WI38 (cell line): Measurements from ENCODE around the gene GAGE10.

Experiments
- H3K4me3 ChIP-seq: 2 replicates; pipeline ENCODE4 v1.5.1; 2011; ENCODE audit warnings: low read depth, mild to moderate bottlenecking, control low read depth, low read length
- TF ChIP-seq, protein P1 (sequence below): IDR thresholded peaks from 2 replicates; pipeline ENCODE4 v1.5.1; 2012; ENCODE audit warnings: low read depth, mild to moderate bottlenecking, control low read depth, low read length

Gene GAGE10

GRCh38 chrX:49276671-49277534, 26.5 kb upstream of the GAGE10 start:
- TF ChIP-seq, protein P1, sequence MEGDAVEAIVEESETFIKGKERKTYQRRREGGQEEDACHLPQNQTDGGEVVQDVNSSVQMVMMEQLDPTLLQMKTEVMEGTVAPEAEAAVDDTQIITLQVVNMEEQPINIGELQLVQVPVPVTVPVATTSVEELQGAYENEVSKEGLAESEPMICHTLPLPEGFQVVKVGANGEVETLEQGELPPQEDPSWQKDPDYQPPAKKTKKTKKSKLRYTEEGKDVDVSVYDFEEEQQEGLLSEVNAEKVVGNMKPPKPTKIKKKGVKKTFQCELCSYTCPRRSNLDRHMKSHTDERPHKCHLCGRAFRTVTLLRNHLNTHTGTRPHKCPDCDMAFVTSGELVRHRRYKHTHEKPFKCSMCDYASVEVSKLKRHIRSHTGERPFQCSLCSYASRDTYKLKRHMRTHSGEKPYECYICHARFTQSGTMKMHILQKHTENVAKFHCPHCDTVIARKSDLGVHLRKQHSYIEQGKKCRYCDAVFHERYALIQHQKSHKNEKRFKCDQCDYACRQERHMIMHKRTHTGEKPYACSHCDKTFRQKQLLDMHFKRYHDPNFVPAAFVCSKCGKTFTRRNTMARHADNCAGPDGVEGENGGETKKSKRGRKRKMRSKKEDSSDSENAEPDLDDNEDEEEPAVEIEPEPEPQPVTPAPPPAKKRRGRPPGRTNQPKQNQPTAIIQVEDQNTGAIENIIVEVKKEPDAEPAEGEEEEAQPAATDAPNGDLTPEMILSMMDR: no peak

GRCh38 chrX:49277535-49277830, 26.0 kb upstream of the GAGE10 start:
- TF ChIP-seq, protein P1: no peak
- H3K4me3 ChIP-seq: no peak overlapping the region

More at GRCh38 chrX:49276671-49277534, 26.5 kb upstream of the GAGE10 start:
- no peak overlapping the region for H3K4me3 ChIP-seq

- TF ChIP-seq, protein P1: no peak
- H3K4me3 ChIP-seq: no peak overlapping the region
Measured at GRCh38 chrX:49278081-49278480, 25.4 kb upstream of the GAGE10 start.

DNA sequence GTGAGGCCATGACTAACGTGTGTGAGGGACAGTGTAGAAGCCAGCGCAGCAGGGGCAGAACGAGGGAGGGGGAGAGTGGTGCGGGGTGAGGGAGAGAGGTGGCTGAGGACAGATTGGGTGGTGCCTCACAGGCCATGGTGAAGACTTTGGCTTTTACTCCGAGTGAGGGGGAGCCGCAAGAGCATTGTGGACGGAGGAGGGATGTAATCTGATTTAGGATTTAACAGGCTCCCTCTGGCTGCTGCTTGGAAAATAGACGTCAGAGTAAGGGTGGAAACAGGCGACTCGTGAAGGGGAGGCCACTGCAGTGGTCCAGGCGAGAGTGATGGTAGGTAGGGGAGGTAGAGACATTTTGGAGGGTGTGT, 20.8 kb upstream of the GAGE10 start:
- TF ChIP-seq, protein P1: no peak
- H3K4me3 ChIP-seq: no peak overlapping the region

DNA sequence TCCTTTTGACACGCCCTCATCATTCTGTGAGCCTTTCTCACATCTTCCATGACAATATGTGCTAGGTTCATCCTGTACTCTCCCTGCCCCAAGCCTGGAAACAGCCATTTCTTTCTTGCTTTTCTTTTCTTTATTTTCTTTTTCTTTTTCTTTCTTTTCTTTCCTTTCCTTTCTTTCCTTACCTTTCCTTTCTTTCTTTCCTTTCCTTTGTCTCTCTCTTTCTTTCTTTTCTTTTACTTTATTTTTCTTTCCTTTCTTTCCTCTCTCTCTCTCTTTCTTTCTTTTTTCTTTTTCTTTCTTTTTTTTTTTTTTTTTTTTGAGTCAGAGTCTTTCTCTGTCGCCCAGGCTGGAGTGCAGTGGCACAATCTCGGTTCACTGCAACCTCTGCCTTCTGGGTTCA, 19.2 kb upstream of the GAGE10 start:
- TF ChIP-seq, protein P1: no peak
- no peak overlapping the region for H3K4me3 ChIP-seq

- TF ChIP-seq, protein P1: no peak
- no peak overlapping the region for H3K4me3 ChIP-seq
Measured at GRCh38 chrX:49286136-49286535, 17.3 kb upstream of the GAGE10 start.

GRCh38 chrX:49286581-49286980, 16.9 kb upstream of the GAGE10 start:
- TF ChIP-seq, protein P1: no peak
- H3K4me3 ChIP-seq: no peak overlapping the region
